Large intestine (tissue), 3 donors: Measurements from ENCODE around the gene TNNT2. TPM values are rescaled to one million over a fixed set of nuclear protein-coding genes. Genes with fewer than 3 reads are reported as not detected.

Source experiments
- DNase-seq, 2 donors: peaks; one replicate each; pipeline versions ENCODE4 v3.0.0 to v3.0.0-alpha.2; 2013
- H3K27ac ChIP-seq: one replicate; pipeline ENCODE4 v1.5.1; 2013; ENCODE audit warnings: low read length
- H3K27me3 ChIP-seq: 2 replicates; pipeline ENCODE4 v1.6.1; 2013; ENCODE audit warnings: low read length; ENCODE audit not compliant: control insufficient read depth, insufficient read depth
- H3K36me3 ChIP-seq: 2 replicates; pipeline ENCODE4 v1.6.1; 2013; ENCODE audit warnings: low read length; ENCODE audit not compliant: control insufficient read depth, insufficient read depth
- H3K4me1 ChIP-seq: one replicate; pipeline ENCODE4 v1.6.1; 2013; ENCODE audit warnings: low read length; ENCODE audit not compliant: control insufficient read depth, insufficient read depth
- H3K4me3 ChIP-seq: one replicate; pipeline ENCODE4 v1.5.1; 2013; ENCODE audit warnings: low read length
- H3K9me3 ChIP-seq: one replicate; pipeline ENCODE4 v1.6.1; 2013; ENCODE audit warnings: mild to moderate bottlenecking, low read depth, low read length, moderate library complexity; ENCODE audit not compliant: control insufficient read depth
- WGBS: methylation state at CpG from one replicate; pipeline ENCODE4 v1.1.5; 2013; ENCODE audit warnings: low lambda C conversion rate; ENCODE audit not compliant: insufficient coverage; 5-methylcytosine and 5-hydroxymethylcytosine counted together
- polyA plus RNA-seq: library from polyadenylated mRNA; unstranded; fragments of 120-200 nt; gene quantifications from one replicate; pipeline ENCODE4 v1.2.1, GENCODE V29; 2013

TNNT2 gene
- polyA plus RNA-seq, 1 donor = 20.8 TPM

DNA sequence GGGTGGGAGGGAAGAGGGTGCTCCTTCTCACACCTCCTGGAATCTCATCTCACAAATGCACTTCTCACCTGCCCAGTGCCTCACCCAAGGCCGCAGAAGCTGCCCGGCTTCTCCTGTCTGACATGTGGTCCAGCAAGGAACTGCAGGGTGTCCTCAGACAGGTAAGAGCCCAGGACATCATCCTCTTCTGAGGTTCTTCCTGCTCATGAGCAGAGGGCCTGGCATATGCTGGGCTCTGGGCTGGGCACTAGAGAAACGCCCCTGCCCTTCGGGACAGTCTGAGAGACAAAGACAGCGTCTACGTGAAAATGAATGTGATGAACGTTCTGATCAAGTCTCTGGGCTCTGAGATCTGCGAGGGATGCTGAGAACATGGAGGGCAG, 51.8 kb downstream of the TNNT2 start:
- Histone ChIP-seq H3K9me3 (no peaks in the 10 kb centered on the region), H3K36me3 (no peaks in the 10 kb centered on the region), H3K4me1 (no peaks in the 10 kb centered on the region), H3K4me3 (no peak overlapping the region), H3K27ac (no peak overlapping the region), H3K27me3 (peaks cover 6% of the 10 kb centered on the region)
- WGBS = 100% methylated on average over 5 of the region's 8 CpGs
- DNase-seq = no peak

DNA sequence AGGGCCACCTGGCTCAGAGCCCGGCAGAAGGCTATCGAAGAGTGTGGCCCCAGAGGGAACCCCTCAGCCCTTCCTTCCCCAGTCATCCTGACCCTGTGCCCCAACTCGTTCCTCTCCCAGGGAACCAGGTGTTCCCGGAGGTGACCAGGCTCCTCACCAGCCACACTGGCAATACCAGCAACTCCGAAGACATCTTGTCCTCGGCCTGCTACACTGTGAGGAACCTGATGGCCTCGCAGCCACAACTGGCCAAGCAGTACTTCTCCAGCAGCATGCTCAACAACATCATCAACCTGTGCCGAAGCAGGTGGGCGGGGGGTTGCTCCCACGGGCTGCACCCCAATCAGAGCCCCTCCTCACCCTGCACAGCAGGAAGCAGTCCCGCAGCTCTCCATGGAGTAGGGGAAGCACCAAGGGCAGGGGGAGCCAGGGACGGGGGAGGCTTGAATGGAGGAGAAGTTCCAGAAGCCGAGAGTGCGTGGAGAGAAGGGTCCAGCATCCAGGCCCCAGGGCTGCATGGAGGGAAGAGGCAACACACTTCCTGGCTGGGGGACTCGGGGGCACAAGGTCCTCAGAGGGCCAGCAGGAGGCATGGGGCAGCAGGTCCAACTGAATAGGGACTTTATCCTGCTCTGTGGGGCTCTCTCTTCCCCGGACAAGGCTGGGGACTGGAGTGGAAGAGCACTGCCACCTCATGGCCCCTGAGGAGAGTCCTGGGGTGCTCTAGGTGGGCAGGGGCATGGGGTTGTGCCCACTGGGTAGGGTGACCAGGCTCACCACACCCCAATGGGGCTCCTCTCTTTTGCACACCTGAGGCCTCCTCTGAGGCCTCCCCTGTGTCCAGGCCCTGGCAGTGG, 52.4 kb downstream of the TNNT2 start:
- H3K27ac ChIP-seq = no peak overlapping the region
- no peaks in the 10 kb centered on the region for H3K36me3 ChIP-seq
- no peaks in the 10 kb centered on the region for H3K9me3 ChIP-seq
- H3K4me1 ChIP-seq = no peaks in the 10 kb centered on the region
- no peak overlapping the region for H3K4me3 ChIP-seq
- peaks cover 6% of the 10 kb centered on the region for H3K27me3 ChIP-seq
- WGBS = no CpG with 5 or more reads among the region's 16 CpGs
- DNase-seq = peak in 1 of 2 donors; percentile 40

DNA sequence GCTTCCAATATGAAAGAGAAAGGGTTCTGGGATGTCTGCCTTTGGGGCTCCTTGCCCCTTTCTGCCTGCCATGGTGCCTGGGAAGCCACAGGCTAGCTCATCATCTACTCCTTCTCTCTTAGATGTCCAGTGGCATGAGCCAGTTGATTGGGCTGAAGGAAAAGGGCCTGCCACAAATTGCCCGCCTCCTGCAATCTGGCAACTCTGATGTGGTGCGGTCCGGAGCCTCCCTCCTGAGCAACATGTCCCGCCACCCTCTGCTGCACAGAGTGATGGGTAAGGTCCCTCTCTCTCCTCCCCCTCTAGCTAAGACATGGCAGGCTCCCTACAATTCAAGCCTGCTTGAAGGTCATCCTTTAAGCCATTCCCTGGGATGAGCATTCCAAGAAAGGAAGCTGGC, 53.2 kb downstream of the TNNT2 start:
- Histone ChIP-seq H3K9me3 (no peaks in the 10 kb centered on the region), H3K4me3 (no peak overlapping the region), H3K27ac (no peak overlapping the region), H3K4me1 (no peaks in the 10 kb centered on the region), H3K36me3 (no peaks in the 10 kb centered on the region), H3K27me3 (peaks cover 6% of the 10 kb centered on the region)
- WGBS = no CpG with 5 or more reads among the region's 4 CpGs
- no peak for DNase-seq

DNA sequence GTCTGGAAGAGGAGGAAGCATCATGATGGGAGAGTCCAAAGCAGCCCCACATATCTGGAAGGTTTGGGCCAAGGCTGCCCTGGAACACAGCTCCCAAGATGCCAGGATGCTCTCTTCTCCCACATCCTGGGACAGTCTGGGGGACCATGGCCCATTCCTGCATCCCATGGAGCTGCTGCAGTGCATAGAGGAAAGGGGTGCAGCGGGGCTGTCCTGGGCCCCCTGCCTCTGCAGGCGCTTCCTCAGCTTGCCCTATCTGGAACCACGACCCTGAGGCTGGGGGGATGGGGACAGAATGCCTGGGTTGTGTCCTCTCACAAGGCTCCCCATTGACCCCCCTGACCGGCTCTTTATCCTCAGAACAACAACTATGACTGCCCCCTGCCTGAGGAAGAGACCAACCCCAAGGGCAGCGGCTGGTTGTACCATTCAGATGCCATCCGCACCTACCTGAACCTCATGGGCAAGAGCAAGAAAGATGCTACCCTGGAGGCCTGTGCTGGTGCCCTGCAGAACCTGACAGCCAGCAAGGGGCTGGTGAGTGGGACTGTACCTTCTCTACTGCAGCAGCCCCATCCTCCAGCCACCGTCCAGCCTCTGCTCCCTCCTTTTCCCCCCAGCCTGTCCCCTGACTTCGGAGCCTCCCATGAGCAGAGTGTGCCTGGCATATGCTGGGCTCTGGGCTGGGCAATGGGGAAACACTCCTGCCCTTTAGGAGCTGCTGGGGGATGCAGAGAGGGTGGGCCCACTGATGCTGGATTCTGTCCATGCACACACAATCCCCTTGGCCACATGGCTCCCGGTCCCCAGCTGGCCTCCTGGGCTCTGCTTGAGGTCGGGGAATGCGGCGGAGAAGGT, 54.6 kb downstream of the TNNT2 start:
- no CpG with 5 or more reads among the region's 12 CpGs for WGBS
- Histone ChIP-seq H3K36me3 (no peaks in the 10 kb centered on the region), H3K27me3 (peaks cover 4% of the 10 kb centered on the region), H3K4me1 (no peaks in the 10 kb centered on the region), H3K27ac (no peak overlapping the region), H3K9me3 (no peaks in the 10 kb centered on the region), H3K4me3 (no peak overlapping the region)
- DNase-seq = no peak

DNA sequence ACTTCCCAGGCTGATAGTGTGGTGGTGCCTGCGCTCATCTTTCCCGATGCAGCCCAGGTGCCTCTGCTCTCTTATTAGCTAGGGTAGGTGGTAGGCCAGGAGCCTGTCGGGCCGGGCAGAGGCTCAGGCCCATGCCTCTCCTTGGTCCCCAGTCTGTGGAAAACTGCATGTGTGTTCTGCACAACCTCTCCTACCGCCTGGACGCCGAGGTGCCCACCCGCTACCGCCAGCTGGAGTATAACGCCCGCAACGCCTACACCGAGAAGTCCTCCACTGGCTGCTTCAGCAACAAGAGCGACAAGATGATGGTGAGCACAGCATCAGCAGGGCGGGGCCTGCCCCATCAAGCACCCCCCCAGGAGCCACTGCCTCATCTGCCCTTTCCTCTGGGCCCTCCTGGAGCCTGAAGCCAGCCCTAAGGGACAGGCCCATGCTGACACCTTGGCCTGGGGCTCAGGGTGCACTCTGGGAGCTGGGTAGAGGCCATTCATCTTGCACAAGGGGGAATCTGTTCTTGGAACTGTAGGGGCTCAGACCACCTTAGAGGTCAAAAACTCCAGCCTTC, 55.6 kb downstream of the TNNT2 start:
- Histone ChIP-seq H3K9me3 (no peaks in the 10 kb centered on the region), H3K27ac (no peak overlapping the region), H3K27me3 (no peaks in the 10 kb centered on the region), H3K4me3 (no peak overlapping the region), H3K4me1 (no peaks in the 10 kb centered on the region), H3K36me3 (no peaks in the 10 kb centered on the region)
- no peak for DNase-seq
- WGBS = no CpG with 5 or more reads among the region's 15 CpGs

DNA sequence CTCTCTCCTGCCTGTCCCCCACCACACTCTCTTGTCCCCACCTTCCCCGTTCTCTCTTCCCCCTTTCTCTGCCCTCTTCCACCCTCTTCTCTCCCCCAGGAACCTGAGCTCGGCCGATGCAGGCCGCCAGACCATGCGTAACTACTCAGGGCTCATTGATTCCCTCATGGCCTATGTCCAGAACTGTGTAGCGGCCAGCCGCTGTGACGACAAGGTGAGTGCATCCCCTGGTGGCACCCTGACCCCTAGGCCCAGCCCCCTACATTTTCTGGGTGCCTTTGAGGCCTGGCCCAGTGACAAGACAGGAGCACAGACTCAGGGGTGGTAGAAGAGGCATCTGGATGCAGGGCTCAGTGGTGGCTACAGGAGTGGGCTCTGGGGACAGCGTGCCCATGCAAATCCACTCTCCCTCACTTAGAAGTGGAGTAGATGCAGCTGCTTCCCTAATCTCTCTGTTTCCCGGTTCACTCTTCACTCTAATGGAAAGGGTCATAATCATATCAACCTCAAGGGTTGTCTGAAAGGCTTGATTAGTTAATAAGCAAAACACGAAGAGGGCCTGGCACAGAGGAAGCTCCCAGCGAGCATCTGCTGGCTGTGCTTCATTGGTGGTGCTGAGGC, 57.2 kb downstream of the TNNT2 start:
- no peak overlapping the region for H3K4me3 ChIP-seq
- H3K36me3 ChIP-seq = no peaks in the 10 kb centered on the region
- no peaks in the 10 kb centered on the region for H3K27me3 ChIP-seq
- H3K27ac ChIP-seq = no peak overlapping the region
- no peaks in the 10 kb centered on the region for H3K4me1 ChIP-seq
- no peaks in the 10 kb centered on the region for H3K9me3 ChIP-seq
- no CpG with 5 or more reads among the region's 12 CpGs for WGBS
- DNase-seq = no peak

DNA sequence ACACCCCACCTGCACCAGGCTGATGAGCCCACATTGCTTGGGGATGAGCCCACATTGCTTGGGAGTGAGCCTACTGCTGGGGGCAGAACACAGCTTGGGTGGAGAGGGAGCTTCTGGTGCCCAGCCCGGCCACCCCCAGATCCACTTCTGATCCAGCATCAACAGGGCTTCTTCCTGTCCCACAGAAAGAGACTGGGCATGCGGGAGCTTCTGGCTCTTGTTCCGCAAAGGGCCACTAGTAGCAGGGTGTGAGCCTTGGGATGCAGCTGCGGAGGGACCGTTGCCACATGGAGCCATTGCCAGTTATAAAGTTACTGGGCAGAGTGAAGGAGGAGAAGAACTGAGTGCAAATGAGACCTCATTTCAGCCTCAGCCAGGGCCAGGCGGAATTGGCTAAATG, 57.8 kb downstream of the TNNT2 start:
- no peak overlapping the region for H3K27ac ChIP-seq
- DNase-seq = no peak
- peaks cover 2% of the 10 kb centered on the region for H3K27me3 ChIP-seq
- H3K36me3 ChIP-seq = no peaks in the 10 kb centered on the region
- H3K4me1 ChIP-seq = no peaks in the 10 kb centered on the region
- WGBS = 100% methylated on average over 1 of the region's 6 CpGs
- H3K9me3 ChIP-seq = no peaks in the 10 kb centered on the region
- no peak overlapping the region for H3K4me3 ChIP-seq

DNA sequence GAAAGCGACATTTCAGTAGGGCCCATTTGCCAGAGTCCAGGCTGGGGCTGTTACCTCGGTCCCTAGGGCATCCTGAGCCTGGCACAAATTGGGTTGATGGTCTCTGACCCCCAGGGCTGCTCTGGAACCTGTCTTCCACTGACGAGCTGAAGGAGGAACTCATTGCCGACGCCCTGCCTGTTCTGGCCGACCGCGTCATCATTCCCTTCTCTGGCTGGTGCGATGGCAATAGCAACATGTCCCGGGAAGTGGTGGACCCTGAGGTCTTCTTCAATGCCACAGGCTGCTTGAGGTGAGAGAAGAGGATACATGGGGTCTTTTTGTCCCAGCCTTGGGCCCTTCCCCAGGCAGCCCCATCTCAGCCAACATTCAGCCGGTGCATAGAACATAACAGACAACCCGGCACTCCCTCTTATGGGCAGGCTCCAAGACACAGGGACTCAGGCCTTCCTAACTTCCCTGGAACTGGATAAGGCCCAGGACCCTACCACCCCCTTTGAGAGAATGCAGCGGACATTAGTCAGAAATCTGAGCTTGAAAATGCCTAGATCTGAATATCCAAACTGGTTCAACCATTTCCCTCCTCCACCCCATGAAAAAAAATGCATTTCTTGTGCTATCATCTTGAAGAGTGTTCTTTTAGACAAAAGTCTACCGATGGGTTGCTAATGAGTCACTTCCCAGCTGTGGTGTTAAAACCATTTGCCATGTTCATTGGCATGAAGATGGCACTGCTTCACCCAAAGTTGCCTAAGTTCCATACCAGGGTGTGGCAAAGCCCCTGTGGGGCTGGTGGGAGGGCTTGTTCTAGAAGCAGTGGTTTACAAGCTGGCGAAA, 58.8 kb downstream of the TNNT2 start:
- DNase-seq = no peak
- Histone ChIP-seq H3K27ac (no peak overlapping the region), H3K36me3 (no peaks in the 10 kb centered on the region), H3K9me3 (no peaks in the 10 kb centered on the region), H3K27me3 (peaks cover 2% of the 10 kb centered on the region), H3K4me3 (no peak overlapping the region), H3K4me1 (no peaks in the 10 kb centered on the region)
- no CpG with 5 or more reads among the region's 15 CpGs for WGBS

DNA sequence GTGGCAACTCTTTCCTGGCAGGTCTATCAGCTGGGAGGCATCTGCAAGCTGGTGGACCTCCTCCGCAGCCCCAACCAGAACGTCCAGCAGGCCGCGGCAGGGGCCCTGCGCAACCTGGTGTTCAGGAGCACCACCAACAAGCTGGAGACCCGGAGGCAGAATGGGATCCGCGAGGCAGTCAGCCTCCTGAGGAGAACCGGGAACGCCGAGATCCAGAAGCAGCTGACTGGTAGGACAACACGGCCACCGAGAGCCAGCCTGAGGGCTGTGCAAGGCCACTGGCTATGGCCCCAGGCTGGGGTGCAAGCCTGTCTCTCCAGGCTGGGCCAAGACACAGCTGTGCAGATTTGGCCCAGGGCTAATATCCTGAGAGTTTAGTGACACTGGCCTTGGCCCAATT, 59.9 kb downstream of the TNNT2 start:
- Histone ChIP-seq H3K4me1 (no peaks in the 10 kb centered on the region), H3K27ac (no peak overlapping the region), H3K9me3 (no peaks in the 10 kb centered on the region), H3K27me3 (peaks cover 2% of the 10 kb centered on the region), H3K36me3 (no peaks in the 10 kb centered on the region), H3K4me3 (no peak overlapping the region)
- no peak for DNase-seq
- WGBS = no CpG with 5 or more reads among the region's 13 CpGs
